ENCODE measurements around the gene RASAL3.

DNA sequence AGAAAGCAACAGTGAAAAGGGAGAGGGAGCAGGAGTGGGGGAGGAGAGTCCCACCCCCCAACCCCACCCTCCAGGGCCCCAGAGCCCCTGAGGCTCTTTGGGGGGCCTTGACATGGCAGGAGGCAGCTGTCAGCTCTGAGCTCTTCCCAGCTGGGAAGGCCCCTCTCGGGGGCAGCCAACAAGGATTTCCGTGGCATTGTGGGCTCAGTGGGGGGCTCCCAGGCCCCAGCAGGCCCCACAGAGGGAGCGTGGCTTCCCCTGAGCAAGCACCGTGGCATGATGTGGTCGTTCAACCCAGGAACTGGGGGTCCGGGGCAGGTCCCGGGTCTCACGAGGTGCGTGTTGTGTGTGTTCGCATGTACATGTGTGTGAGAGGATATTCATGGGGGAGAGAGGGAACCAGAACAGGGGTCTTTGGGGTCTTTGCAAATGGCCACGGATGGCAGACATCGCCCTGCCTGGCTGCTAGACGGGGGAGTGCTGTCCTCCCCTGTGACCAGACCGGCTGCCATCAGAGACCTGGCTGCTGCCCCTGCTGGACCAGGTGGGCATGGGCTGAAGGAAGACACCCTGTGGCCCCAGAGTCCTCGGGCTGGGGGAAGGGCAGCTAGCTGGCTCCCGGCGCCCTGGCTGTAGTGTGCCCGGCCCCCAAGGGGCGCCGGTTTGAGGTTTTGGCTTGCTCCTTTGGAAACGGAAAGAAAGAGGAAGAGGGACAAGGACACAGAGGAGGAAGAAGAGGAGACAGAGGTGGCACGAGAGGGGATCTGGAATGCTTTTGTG lies 41.9 kb downstream of the RASAL3 start:
- TF ChIP-seq, protein P1, sequence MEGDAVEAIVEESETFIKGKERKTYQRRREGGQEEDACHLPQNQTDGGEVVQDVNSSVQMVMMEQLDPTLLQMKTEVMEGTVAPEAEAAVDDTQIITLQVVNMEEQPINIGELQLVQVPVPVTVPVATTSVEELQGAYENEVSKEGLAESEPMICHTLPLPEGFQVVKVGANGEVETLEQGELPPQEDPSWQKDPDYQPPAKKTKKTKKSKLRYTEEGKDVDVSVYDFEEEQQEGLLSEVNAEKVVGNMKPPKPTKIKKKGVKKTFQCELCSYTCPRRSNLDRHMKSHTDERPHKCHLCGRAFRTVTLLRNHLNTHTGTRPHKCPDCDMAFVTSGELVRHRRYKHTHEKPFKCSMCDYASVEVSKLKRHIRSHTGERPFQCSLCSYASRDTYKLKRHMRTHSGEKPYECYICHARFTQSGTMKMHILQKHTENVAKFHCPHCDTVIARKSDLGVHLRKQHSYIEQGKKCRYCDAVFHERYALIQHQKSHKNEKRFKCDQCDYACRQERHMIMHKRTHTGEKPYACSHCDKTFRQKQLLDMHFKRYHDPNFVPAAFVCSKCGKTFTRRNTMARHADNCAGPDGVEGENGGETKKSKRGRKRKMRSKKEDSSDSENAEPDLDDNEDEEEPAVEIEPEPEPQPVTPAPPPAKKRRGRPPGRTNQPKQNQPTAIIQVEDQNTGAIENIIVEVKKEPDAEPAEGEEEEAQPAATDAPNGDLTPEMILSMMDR (IDR thresholded peaks at IDR 0.05; ENCODE audit: low read depth, low read length) = no peak
- TF ChIP-seq POLR2A (IDR thresholded peaks at IDR 0.05; ENCODE audit: extremely low read depth, insufficient read length) = no peak
- TF ChIP-seq, protein P2, sequence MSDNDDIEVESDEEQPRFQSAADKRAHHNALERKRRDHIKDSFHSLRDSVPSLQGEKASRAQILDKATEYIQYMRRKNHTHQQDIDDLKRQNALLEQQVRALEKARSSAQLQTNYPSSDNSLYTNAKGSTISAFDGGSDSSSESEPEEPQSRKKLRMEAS (IDR thresholded peaks at IDR 0.05; ENCODE audit: low read depth, low read length) = no peak
- no peak for TF ChIP-seq MYC (IDR thresholded peaks at IDR 0.05; ENCODE audit: low read depth, low read length)

Data from NB4 (cell line).